SW 1271 (cell line): ENCODE measurements around the gene TRPM1.

Source experiments
- DNase-seq, 2 experiments: peaks; one replicate each; lab custom pipeline; 2025; lab: John Stamatoyannopoulos, UW

TRPM1 gene

DNA sequence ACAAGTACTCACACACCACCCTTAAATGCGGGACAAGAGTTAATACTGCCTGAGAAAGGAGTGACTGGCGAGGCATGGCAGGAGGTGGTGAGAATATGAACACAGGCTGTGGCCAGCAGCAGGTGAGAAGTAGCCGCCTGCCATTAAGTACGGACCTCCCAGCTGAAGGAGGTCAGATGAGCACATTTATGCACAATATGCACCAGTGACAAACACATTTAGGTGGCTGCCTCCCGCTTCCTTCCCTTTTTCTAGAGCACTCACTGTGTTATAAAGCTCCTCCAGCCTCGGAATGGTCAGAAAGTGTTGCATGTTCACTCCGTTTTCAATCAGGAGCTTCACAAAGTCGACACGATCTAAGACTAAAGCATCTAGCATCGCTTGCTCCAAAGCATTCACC lies 52.4 kb downstream of the TRPM1 start:
- DNase-seq = no peak

DNA sequence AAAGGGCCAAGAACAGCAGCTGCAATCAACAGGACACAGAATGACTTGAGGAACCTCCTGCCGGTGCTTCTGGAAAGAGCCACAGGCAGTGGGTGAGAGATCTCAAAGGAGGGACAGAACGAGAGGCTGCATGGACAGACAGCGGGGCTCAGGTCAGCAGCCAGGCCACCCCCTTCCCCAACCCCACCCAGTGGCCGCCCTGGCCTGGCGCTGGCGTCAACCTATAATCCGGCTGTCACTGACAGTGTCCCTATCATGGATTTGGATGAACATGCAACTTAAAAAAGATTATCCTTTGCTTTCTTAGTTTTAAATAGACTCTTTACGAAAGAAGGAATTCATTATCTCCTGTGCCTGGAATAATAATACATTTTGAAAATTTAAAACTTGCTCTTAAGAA lies 54.1 kb downstream of the TRPM1 start:
- DNase-seq = no peak

DNA sequence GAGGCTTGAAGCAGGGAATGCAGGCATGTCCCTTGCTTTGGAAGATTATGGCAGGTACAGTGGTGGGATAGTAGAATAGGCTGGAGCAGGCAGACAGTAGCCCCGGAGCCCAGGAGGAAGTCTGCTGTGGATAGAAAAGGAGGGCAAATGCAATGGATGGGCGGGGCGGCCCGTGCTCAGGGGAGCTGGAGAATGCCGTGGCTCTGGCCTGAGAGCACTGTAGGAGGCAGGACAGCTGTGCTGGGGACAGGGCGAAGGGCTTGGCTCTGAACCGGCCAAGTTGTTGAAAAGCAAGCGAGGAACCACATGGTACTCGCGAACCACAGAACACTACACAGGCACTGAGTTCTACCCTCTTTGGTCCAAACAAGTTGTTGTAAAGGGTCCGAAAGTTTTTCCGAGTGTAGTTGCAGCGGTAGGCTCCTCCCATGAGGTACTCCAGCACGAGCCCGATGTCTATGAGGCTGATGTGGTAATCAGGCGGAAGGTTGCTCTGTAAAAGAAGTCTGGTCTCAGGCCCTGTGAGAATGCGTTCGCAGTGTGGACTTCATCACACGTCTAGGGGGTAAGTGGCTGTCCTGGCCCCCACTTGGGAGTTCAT lies 54.7 kb downstream of the TRPM1 start:
- no peak for DNase-seq

DNA sequence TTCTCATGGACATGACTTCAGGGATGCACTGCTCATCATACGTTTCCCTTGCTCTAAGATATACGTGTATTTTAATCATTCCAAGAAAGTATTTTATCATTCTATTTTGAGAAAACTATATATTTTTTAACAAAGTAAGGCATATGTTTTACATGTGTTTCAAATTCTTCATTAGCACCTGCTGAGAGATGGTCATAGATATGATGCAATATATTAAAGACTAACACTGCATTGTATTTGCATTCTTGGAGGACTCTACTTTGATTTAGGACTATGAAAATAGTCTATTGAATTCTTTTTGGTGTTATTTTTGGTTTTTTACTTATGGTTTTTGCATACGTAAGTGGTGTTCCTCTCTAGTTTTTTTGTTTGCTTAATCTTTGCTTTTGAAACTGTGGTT lies 55.9 kb downstream of the TRPM1 start:
- no peak for DNase-seq

DNA sequence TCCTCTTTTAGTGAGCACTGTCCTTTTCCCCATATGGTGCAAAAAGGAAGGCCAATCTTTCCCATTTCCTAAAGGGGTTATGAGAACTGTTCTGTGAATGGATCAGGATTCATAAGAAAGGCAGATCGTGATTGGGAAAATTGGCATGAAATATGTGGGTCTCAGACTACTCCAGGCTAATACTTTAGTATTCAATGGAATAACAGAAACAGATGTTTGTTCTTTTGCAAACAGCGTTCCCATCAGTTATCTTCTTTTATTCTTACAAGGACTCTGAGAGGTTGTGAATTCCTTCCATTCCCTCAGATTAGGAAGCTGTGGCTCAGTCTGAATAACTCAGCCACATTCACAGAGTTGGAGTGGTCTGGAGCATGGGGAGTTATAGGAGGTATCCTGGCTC lies 58.8 kb downstream of the TRPM1 start:
- no peak for DNase-seq

DNA sequence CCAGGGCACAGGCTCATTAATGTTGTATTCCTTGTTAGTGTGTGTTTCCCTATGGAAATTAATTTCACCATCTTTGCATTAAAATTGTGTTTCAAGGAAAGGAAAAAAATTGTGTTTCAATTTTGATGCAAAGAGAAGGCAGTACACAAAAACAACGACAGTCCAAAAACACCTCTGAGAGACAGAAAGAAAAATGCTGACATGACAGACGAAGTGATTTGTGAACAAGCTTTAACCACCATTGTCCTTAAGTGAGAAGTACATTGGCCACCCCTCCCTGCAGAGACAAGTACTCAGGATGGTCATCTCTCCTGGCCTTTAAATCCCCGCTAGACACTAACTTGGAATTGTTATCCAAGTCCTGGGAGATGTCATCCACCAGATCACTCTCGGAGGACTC lies 59.9 kb downstream of the TRPM1 start:
- DNase-seq = no peak

DNA sequence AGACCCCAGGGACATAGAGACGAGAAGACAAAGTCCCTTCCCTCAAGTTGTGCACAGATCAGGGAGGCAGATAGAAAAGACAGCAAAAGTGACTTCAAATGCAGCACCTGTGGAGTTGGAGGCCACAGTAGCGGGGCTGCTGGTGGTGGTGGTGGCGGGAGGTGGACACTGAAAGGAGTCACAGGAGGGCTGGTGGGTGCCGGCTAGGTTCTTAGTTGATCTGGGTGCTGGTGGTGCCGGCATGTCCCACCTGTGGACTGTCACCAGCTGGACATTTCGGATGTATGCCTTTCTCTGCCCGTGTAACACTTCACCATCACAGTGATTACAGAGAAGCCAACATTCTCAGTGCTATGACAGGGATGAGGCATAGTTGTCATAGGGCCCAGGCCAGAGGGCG lies 60.9 kb downstream of the TRPM1 start:
- DNase-seq = no peak

DNA sequence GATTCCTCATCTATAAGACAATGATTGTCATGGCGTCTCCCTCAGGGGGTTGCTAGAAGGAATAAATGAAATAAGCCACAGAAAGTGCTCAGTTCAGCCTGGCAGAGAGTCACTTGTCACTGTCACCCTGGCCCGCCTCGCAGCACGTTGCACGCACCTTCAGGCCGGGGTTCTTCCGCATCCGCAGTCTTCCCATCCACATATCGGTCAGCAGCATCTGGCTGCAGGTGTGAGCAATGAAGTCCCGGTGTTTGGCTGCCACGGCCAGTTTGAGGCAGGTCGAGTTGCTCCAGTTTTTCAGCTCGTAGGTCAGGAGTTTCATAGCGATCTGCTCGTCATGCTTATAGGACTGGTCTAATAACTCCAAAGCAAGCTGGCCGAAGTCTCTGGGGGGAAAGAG lies 61.6 kb downstream of the TRPM1 start:
- no peak for DNase-seq

DNA sequence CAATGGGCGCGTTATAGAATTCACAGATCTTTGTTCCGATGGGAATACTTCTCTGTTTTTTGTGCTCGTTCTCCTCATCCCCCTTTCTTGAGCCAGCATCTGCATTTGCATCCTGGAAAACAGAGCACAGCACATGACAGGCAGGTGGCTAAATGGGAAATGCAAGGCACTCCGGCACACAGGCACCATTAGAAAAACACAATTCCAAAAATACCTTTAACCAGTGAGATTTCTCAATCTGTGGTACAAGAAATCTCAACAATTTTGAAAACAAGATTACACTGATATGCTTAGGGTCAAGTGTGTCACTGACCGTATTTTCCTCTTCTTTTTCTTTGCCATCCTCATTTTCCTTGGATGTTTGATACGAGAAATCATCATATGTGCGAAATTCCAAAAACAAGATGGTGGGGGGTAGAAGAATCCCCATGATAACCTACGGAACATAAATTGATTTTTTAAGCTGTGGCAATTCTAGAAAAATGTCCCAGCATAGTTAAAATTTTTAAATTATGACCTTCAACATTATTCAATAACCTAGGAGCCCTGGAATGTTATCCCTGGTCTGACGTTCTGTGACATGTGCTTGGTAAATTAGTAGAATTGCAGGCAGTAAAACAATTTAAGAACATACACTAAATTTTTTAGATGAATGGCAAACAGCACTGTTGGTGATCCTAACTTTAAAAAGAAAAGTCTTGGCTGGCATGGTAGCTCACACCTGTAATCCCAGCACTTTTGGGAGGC lies 63.6 kb downstream of the TRPM1 start:
- no peak for DNase-seq

DNA sequence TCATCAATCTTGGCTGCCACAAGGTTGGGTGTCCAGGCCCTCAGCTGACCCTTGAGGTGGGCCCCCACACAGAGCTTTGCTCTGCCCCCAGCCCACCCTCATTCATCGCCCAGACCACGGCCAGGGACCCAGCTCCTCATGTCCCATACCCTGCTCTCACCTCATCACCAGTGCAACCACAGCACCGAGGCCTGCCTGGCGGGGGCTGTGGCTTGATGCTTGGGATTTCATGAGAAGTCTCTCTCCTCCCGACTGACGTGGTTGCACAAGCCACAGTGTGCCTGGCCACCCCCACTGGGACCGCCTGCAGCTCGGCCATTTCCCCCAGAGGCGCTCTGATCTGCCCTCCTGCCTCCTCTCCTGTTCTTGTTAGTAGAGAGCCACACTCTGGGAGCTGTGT lies 64.7 kb downstream of the TRPM1 start:
- no peak for DNase-seq

DNA sequence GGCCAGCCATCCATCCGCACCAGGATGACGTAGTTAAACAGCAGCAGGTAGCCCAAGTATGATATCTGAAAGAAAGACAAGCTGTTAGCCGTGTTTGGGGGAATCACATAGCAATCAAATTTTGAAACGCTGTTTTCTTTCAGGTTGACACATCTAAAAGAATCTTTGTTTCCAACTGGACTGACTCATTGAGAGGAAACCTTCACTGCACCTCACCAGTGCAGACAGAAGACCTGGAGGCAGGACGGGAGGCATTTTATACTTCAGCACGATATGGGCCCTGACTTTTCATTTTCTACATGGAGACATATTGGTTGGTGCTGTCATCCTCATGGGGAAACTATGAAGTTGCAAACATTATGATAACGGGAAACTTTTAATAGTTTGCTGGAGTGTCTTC lies 65.9 kb downstream of the TRPM1 start:
- DNase-seq = no peak

DNA sequence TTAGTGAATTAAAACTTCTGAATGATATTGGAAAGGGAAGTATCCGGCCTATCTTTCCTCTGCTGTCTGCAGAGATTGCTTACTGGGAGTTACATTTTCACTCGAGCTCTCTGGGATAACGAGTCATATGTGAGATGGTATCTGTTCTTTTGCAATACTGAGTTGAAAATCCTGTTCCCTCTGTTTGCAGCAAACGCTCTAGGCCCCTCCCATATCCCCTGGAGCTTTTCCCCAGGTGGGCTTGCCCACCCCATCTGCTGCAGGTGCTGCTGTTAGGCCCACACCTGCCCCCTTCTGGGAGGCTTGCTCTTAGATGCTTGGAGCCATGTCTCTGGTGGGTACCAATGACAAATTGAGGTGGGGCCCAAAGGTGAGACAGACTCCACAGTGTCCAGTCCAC lies 67.4 kb downstream of the TRPM1 start:
- DNase-seq = no peak

DNA sequence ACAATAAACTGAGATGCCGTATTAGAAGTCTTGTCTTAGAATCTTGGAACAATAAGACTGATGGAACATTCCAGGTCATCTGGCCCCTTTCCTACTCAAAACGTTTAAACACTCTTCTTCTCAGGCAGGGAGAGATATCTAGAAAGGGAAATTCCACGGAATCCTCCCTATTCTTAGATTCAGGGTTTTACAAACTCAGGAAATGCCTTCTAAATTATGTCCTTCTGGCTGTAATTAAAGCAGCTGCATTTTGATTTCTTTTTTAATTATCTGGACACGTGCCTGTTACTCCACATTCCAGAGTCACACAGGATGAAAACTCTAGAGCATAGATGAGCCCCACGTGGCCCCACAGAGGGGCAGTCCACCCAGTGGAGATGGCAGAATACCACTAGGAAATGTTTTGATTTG lies 68.6 kb downstream of the TRPM1 start:
- no peak for DNase-seq

DNA sequence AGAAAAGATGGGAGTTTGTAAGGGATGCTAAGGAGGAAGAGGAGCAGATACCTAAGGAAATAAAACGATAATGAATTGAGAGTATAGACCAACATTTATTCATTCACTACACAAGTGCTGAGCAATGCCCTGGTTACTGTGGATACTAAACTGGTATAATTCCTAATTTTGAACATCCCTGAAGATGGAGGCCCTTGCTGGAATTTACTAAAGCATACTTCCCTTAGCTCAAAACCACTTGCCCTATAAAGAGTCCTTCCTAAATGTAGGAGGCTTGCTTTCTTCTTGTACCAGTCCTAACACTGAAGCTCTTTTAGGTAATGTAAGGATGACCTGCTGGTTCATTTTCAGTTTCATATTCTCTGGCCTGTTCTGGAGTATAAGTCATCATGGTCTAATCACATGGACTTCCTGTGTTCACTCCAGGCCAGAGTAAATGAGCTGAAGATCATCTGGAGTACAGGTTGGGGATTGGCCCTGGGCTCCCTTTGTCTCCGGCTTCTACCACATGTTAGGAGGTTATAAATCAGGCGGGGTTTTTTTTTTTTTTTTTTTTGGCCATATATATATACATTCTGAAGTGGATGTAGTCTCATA lies 70.0 kb downstream of the TRPM1 start:
- DNase-seq = no peak

DNA sequence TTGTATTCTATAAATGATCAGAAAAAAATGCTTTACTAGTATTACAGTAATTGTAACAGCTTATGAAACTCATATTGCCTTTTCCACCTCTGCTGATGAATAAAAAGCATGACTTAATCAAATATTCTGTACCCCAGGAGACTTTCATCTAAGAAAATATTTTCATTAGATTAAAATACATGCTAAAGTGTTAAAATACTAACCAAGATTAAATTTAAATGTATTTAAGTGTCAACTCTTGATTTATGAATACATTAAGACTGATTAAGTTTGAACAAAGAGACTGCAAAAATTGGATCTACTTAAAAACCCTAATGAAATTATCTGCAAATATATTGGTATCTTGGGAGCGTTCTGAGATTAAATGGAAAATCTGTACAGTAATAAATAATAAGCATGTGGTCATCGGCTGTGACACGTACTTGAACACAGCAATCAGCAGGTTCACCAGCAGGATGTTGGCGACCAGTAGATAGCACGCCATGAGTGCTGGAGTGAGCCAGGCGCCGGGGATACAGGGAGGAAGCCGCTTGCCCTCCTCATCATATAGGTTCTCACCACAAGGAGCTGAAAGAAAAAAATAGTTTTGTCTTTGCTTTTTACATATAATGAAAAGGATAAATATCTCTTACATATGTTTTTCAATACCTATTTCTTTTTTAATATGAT lies 73.5 kb downstream of the TRPM1 start:
- no peak for DNase-seq

DNA sequence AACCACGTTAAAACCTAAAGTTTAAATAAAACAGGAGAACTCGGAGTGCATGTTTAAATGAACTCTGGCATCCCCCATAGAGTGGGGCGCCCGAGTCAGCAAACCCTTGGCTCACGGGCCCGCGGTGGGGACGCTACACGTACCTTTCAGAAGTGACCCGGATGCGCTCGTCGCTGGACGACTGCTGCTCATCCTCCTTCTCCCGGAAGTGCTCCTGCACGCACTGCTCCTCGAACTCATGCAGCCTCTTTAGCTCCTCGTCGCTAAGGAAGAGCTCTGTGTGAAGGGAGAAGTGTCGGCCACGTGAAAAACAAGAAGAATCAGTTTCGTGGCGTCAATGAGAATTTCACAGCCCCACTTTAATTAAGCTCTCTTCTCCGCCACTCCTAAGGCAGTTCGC lies 75.5 kb downstream of the TRPM1 start:
- no peak for DNase-seq

DNA sequence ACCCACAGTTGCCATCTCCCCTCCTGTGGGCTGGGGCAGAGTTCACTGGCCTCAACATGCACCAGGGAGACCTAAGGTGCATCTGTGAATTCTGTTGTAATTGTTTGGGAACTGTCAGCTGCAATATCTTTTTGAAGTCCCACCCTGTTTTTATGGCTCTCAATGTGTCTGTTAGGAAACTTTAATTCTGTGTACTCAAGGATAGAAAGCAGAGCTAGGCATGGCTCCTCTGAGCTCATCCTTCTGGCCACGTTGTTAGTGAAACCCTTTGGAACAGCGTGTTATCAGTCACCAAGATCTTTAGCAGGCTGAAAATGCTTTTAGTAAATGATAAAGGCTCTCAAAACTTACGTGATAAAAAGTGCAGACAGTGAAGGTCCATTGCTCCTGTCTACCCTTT lies 76.5 kb downstream of the TRPM1 start:
- DNase-seq = peak in 1 of 2 experiments; percentile 8

DNA sequence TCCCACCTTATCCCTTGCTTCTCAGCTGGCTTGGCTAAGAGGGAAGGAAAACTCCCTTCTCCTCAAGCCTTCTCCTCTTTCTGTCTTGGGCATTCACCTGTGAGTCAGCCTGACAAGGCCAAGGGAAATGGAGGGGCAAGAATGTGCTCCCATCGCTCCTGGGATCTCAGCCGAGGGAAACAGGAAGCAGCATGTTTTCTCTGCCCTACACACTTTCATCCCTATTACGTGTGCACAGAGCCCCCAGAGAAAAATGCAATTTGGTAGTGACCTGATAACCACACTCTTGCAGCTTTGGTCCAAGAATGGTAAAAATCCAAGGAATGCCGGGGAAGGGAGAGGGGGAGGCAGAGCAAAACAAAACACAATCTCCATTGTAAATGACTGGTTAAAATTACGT lies 77.2 kb downstream of the TRPM1 start:
- peak; percentile 69 to 78 for DNase-seq

DNA sequence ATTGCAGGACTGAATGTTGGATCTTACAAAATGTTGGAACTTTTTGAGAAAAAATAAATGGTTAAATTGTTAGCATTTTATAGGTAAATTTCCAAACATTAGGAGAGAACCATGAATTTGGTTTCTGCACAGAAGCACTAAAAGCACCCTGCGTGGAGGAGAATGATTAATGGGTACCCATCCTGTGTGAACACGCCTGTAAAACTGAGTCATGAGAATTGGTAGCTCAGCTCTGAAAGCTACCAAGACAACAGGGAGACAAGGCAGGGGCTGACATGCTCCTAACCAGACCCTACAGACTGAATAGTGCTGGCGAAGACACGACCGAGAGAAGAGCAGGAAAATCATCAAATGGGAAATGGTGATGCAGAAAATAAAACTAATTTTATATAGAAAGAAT lies 77.7 kb downstream of the TRPM1 start:
- no peak for DNase-seq

DNA sequence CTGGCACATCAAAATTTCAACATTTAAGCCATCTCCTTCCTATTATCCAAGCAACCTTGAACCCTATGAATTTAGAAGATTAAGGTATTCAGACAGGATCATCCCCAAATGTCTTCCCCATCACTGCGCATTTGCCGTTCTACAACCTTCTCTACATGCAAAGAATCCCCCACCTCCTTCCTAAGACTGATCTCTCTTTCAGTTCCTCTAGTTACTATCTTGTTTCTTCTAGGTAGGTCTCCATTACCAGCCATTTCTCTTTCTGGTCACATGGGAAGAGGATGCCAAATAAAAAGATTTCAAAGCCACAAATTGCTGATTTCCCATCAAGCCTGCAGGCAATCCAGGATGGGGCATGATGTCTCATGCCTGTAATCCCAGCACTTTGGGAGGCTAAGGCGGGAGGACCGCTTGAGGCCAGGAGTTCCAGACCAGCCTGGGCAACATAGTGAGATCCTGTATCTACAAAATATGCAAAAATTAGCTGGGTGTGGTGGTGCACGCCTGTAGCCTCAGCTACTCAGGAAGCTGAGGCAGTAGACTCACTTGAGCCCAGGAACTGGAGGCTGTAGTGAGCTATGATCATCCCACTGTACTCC lies 80.4 kb downstream of the TRPM1 start:
- DNase-seq = no peak

DNA sequence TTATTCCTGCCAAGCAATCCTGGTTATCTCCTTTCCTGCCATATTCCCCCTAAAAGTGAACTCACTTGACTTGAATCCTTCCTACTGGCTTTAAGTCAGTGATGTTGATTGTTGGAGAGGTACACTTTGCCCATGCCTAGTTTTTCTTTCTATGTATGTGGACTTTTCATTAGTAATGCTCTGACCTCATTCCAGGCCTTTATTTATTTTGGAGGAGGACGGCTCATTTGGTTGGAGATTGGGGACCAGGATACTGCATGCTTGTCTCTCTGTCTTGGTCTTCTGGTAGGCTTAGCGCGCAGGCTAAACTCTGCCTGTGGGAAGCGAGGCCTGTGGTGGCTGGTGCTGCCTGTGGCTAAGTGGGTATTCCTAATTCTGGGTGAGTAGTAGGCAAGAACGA lies 81.0 kb downstream of the TRPM1 start:
- DNase-seq = no peak

DNA sequence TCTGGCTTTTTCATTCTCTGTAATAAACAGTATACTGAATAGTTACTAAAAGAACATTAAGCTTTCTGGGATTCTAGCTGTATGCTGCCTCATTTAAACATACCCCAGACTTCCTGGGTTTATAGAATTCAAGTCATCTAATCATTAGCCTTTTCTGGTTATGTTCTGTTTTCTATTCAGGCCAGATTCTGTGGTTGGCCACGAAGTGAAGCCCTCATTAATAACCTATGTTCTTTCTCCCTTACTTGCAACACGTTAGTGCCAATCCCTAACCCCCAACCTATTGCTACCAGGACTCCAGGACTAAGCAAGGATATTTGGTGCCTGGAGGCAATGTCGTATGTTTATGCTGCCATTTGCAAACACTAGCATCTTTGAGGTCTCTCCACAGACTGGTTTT lies 81.5 kb downstream of the TRPM1 start:
- DNase-seq = no peak

DNA sequence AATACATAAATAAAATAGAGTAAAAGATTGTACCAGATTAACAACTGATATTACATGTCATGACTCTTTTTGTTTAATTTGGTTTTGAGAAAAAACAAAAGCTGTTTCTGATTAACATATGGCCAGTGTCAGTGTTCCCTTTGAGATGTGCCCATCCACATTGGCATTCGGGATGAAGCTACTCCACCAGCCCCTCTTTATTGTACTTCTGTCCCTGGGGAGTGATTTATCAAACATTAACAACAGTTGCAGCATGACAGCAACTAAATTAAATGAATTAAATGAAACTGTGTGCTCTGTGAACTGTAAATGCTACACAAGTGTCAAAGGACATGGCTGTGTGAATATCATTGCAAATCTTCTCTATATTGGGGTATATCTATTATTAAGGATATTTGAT lies 84.2 kb downstream of the TRPM1 start:
- DNase-seq = no peak
